ENCODE measurements around the gene CYS1.
"Not testable (repeated sequence)": the region's sequence is repeated elsewhere in the genome, so short reads cannot be mapped to it uniquely, and the experiment has no call there.

Gene CYS1

DNA sequence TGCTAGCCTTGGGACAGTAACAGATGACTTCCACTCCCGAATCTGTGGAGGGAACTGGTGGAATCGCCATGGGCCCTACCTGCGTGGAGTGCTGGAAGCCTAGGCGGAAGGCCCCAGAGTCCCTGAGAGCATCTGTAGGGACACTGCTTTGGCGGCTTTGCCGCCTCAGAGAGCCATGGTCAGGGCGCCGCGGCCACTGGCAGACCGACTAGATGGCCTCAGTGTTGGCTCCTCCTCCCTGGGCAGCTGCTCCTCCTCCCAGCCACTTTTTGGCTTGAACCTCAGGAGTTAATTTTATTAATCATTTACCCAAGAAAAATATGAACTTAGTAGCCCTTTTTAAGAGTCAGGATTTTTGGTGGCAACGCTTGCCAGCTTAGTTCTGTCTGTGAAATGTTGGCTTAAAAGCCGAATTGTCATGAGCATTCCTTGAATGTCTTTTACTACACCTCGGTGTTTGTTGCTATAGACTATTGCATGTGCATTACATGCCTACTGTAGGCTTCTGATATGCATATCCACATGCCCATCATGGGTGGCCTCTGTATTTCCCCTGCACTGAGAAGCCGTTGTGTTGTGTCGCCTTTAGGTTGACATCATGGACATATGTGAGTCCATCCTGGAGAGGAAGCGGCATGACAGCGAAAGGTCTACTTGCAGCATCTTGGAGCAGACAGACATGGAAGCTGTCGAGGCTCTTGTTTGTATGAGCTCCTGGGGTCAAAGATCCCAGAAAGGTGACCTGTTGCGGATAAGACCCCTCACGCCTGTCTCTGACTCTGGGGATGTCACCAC, 34.5 kb downstream of the CYS1 start:
- no peak for DNase-seq

DNA sequence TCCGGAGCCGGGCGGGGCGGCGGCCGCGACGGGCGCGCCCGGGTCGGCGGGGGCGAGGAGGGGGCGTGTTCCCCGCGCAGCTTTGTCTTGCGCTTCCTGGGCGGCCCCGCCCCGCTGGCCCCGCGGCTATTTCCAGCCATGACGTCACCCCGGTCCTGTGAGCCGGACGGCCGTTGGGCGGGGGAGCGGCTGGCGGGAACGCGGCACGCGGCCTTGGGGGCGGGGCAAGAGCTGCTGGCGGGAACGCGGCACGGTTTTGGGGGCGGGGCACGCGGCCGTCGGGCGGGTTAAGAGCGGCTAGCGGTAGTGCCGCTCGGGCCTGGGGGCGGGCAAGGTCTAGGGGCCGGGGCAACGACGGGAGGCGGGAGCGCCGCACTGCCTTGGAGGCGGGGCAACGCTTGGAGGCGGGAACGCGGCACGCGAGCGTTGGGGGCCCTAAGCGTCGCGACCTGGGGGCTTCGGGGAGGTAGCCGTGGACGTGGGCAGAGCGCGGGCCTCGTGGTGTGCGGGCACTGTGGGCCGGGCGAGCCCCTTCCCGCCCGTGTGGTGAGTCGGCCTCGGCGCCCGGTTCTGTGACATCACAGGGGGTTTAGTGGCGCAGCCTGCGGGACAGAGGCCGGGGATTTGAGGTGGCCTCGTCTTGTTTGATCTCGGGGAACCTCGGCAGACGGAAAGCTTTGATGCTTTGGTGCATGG, 36.2 kb downstream of the CYS1 start:
- peak; percentile 75 to 98 (median 91) for DNase-seq

GRCh38 chr2:10043256-10043905, 36.8 kb downstream of the CYS1 start, which contains the start of gene KLF11:
KLF11 (plus strand) TSS chr2:10043550; CDS start chr2:10043717, 167 bp downstream.
- peak; percentile 68 to 88 (median 80) for DNase-seq

DNA sequence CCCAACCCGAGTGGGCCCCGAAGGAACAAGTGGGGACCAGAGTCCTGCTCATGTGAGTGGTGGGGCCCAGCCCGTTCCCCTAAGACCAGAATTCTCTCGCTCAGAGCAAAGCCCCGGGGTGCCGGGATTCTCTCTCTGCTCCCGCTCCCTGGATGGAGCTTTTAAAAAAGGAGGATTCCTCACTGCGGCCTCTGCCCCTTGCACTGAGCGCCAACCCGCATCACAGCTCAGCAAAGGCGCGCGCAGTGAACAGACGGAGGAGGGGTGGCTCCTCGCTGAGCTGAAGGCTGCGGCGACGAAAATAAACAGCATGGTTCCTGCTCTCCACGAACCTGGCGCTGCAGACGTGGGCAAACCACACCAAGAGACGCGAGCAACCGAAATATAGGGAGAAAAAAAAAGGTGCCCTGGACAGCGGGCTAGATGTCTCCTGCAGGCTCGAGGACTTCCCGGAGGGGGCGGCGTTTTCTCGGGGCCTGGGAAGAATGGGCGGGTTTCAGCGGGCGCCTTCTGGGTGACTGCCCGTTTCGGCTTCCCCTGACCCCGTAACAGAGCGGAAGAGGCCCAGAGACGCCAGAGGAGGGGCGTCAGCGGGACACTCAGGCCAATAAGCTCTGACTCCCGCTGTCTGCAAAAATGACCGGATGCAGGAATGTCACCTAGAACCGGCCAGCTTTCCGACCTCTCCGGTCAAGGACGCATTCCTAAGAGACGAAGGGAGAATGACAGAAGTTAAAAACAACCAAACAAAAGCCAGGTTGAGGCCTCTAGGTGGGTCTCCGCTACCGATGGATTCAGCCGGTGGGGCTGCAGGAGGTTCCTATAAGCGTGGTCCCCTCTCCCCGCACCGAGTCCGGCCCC, 37.7 kb downstream of the CYS1 start:
- DNase-seq, result no peak

DNA sequence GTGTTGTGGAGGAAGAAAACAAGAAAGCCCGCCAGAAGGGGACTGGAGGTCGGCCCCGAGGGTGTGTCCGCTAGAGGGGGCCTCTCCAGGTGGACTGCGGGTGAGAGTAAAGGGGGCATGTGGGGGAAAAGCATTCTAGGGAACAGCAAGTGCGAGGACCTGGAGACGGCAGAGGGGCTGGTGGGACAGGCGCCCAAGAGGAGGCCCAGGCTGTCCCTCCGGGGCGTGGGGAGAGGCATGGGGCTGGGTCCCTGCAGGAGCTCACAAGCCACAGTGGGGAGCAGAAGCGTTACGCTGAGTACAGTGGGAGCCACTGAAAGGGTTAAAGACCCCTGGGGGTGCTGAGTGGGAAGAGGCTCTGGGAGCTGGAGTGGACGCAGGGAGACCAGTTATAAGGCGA, 38.5 kb downstream of the CYS1 start:
- DNase-seq, result no peak

GRCh38 chr2:10039658-10040410, 40.4 kb downstream of the CYS1 start:
- no peak for DNase-seq

GRCh38 chr2:10038716-10039115, 41.5 kb downstream of the CYS1 start:
- no peak for DNase-seq

GRCh38 chr2:10038123-10038522, 42.1 kb downstream of the CYS1 start:
- DNase-seq, result no peak

GRCh38 chr2:10036095-10036884, 43.9 kb downstream of the CYS1 start:
- peak in 1 of 4 experiments; percentile 19 for DNase-seq

GRCh38 chr2:10035633-10036032, 44.6 kb downstream of the CYS1 start:
- DNase-seq, result no peak

GRCh38 chr2:10035053-10035422, 45.2 kb downstream of the CYS1 start:
- DNase-seq, result no peak

DNA sequence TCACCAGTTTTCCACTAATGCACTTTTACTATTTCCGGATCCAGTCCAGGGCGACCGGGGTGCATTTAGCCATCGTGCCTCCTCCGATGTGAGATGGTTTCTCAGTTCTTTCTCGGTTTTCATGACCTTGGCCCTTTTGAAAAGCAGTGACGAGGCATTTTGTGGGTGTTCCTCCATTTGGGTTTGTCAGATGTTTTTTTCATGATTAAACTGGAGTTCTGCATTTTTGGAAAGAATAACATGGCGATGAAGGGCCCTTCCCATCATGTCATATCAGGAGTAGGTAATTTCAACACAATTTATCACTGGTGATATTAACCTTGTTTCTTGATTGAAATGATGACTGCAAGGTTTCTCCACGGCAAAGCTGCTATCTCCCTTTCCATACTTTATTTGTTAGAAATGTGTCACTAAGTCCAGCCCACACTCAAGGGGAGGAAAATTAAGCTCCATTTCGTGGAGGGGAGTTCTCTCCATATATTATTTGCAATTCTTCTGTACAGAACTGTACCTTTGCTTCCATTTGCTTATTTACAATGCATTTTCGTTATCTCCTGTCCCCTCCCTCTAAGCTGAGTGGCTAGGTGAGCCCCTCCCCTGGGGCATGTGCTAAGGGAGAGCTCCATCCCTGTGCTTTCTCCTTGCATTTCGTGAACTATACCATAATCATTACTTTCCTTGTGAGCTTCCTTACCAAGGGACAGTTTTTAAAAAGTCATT, 45.7 kb downstream of the CYS1 start:
- no peak for DNase-seq

DNA sequence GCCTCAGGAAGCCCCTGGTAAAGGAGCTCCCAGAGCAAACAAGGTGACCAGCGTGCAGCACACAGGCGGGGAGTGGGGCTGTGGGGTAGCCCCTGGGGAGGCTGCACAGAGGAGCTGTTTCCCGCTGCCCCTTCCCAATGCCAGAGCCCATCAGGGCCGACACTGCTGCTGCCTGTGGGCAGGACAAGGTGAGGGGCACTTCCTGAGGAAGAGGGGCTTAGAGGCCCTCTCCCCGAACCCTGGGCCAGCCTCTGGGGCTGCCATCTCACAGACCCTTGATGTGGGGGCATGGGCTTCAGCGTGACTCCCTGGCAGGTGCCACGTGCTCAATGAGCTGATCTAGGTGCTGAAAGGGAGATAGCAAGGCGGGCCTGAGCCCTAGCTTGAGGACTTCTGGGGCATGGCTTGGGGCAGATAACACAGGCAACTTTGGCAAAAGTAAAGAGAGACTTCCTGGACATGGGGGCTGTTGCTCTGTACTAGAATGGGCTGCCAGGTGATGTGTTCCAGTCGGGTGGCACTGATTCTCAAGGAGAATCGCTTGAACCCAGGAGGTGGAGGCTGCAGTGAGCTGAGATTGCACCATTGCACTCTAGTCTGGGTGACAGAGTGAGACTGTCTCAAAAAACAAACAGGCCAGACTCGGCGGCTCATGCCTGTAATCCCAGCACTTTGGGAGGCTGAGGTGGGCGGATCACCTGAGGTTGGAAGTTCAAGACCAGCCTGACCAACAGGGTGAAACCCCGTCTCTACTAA, 46.8 kb downstream of the CYS1 start:
- DNase-seq, result no peak

- no peak for DNase-seq
These were observed 47.5 kb downstream of the CYS1 start for GRCh38 chr2:10032746-10033105.

GRCh38 chr2:10031886-10032745, 48.1 kb downstream of the CYS1 start:
- no peak for DNase-seq

DNA sequence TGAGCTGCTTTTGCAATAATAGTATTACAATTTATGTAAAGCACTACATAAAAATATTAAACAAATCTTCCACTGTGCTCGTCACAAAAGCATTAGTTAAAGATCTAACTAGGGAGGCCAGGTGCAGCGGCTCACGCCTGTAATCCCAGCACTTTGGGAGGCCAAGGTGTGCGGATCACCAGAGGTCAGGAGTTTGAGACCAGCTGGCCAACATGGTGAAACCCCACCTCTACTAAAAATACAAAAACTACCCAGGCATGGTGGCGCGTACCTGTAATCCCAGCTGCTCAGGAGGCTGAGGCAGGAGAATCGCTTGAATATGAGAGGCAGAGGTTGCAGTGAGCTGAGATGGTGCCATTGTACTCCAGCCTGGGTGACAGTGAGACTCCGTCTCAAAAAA, 49.4 kb downstream of the CYS1 start:
- DNase-seq, result not testable (repeated sequence)

DNA sequence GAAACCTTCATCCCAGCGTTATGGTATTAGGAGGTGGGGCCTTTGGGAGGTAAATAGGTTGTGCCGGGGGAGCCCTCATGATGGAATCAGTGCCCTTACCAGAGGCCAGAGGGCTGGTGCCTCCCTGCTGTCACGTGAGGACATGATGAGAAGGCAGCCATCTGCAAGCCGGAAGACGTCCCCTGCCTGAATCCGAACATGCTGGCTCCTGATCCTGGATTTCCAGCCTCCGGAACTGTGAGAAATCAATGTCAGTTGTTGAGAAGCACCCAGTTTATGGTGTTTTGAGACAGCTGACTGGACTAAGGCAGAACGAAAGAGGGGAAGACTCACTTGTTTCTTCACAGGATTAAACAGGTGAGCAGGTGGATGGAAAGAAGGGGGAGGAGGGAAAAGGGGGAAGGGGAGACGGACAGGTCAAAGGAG, 49.9 kb downstream of the CYS1 start:
- no peak for DNase-seq

DNA sequence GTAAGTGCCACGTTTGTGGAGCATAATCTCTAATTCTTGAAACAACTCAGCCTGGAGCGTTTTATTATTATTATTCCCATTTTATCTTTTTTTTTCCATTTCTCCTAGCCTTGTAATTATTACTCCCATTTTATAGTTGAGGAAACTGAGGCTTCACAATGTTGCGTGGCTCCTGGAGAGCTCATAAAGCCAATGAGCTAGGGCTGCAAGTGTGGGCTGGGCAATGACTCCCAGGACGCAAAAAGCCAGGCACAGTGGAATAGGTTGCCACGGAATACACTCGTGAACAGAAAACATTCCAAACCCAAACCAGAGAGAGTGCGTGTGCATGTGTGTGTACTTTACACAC, 50.4 kb downstream of the CYS1 start:
- no peak for DNase-seq
